ENCODE results near the gene C1orf146.

C1orf146 gene

DNA sequence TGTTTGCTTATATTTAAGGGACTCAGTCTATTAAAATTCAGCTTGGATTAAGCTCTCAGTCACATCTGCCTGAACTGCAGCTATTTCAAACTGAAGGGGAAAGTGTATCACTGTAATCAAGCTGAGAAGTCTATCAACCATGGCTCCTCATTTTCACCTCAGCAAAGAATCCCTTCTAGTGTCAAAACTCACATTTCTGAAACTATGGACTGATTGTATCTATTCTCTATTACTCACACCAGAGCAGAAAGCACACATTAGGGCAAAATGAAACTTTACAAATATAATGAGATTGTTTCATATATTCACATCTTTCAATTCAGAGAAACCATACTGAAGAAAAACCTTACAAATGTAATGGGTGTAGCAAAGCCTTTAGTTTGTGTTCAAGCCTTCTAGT is 14.6 kb upstream of the C1orf146 start:
- no peaks in the 10 kb centered on the region for H3K27me3 ChIP-seq
- TF ChIP-seq, protein P1, sequence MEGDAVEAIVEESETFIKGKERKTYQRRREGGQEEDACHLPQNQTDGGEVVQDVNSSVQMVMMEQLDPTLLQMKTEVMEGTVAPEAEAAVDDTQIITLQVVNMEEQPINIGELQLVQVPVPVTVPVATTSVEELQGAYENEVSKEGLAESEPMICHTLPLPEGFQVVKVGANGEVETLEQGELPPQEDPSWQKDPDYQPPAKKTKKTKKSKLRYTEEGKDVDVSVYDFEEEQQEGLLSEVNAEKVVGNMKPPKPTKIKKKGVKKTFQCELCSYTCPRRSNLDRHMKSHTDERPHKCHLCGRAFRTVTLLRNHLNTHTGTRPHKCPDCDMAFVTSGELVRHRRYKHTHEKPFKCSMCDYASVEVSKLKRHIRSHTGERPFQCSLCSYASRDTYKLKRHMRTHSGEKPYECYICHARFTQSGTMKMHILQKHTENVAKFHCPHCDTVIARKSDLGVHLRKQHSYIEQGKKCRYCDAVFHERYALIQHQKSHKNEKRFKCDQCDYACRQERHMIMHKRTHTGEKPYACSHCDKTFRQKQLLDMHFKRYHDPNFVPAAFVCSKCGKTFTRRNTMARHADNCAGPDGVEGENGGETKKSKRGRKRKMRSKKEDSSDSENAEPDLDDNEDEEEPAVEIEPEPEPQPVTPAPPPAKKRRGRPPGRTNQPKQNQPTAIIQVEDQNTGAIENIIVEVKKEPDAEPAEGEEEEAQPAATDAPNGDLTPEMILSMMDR (IDR thresholded peaks at IDR 0.05): no peak

DNA sequence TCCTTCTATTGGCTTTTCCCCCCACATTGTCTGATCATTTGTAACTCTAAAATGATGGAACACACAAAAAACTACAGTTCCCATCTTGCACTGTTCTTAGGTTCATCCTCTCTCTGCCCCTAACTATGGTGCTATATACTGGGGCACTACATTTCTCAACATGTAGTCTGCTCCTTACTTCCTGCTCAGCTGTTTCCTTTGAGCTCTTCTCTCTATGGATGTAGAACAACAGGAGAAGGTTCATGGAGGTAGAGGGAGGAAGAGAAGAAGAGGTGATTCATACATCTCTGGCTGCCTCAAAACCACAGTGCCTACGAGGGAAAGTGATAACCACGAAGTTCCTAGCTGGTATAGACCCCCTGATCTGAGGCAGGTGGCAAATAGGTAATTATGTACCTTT is 7.0 kb upstream of the C1orf146 start:
- Histone ChIP-seq H3K4me3 (ENCODE audit: low read depth in 1 of 2, low read length in 1 of 2) (no peak overlapping the region), H3K27me3 (no peaks in the 10 kb centered on the region), H3K4me1 (ENCODE audit: control insufficient read depth in 1 of 2, insufficient read depth in 1 of 2, low read depth in 1 of 2, low read length in 1 of 2) (no peaks in the 10 kb centered on the region), H3K27ac (no peak overlapping the region), H3K36me3 (no peaks in the 10 kb centered on the region), H3K9me3 (no peaks in the 10 kb centered on the region)
- TF ChIP-seq, protein P1 (IDR thresholded peaks at IDR 0.05): no peak

More for the DNA sequence above, 14.6 kb upstream of the C1orf146 start:
- H3K4me3 ChIP-seq (ENCODE audit: low read depth in 1 of 2, low read length in 1 of 2): no peak overlapping the region
- no peaks in the 10 kb centered on the region for H3K36me3 ChIP-seq
- H3K27ac ChIP-seq: no peak overlapping the region
- peaks cover 3 to 7% of the 10 kb centered on the region in 2 experiments for H3K4me1 ChIP-seq (ENCODE audit: control insufficient read depth in 1 of 2, insufficient read depth in 1 of 2, low read depth in 1 of 2, low read length in 1 of 2)
- no peaks in the 10 kb centered on the region for H3K9me3 ChIP-seq

DNA sequence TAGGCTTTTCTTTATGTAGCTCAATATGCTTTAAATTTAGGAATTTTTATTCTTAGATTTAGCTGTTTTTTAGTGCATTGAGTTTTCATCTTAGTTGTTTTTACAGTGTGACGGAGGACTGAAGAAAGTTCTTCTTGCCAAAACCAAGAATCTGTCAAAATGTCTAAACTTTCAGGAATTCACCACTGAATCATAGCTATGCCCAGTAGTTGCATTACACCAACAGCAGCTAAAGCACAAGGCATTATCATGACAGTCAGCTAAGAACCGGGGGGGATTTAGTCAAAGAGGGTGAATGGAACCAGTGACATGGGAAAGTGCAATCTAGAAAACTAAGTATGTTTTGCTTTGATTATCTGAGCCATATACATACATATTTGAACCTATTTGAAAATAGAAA is 6.5 kb upstream of the C1orf146 start:
- TF ChIP-seq, protein P1 (IDR thresholded peaks at IDR 0.05): no peak
- H3K4me3 ChIP-seq (ENCODE audit: low read depth in 1 of 2, low read length in 1 of 2): no peak overlapping the region
- H3K27me3 ChIP-seq: no peaks in the 10 kb centered on the region
- no peaks in the 10 kb centered on the region for H3K9me3 ChIP-seq
- no peak overlapping the region for H3K27ac ChIP-seq
- no peaks in the 10 kb centered on the region for H3K36me3 ChIP-seq
- H3K4me1 ChIP-seq (ENCODE audit: control insufficient read depth in 1 of 2, insufficient read depth in 1 of 2, low read depth in 1 of 2, low read length in 1 of 2): no peaks in the 10 kb centered on the region

DNA sequence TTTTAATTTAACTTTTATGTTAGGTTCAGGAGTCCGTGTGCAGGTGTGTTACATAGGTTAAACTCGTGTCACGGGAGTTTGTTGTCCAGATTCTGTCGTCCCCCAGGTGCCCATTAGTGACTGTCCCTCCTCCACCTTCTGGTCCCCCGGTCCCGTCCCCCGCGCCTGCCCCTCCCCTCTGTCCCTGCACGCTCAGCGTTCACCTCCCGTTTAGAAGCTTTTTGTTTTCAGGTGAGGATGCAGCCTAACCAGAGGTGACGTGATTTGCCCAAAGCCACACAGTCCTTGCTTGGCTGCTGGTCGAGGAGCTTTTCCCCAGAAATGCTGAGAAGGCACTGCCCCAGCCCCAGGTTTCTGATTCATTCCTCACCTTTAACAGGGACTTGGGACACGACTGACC is 844 bp downstream of the C1orf146 start:
- Histone ChIP-seq H3K9me3 (no peaks in the 10 kb centered on the region), H3K4me1 (ENCODE audit: control insufficient read depth in 1 of 2, insufficient read depth in 1 of 2, low read depth in 1 of 2, low read length in 1 of 2) (no peaks in the 10 kb centered on the region), H3K36me3 (no peaks in the 10 kb centered on the region), H3K27ac (no peak overlapping the region), H3K4me3 (ENCODE audit: low read depth in 1 of 2, low read length in 1 of 2) (no peak overlapping the region), H3K27me3 (no peaks in the 10 kb centered on the region)
- TF ChIP-seq, protein P1 (IDR thresholded peaks at IDR 0.05): no peak

DNA sequence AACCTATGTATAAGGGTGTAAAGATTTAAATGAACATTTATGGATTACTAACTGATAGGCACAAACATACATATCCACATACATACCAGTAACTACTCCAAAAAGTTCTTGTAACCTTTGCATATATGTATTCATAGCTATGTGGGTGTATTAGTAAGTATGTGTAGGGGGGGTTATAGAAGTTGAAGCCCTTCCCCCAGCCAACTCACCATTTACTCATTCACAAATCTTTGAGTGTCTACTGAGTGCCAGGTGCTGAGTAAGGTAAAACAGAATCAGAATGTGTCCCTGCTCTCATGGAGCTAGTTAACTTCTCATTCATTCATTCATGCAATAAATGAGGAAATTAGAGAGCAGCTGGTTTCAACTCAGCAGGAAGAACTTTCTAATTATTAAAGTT is 1.3 kb downstream of the C1orf146 start:
- Histone ChIP-seq H3K27me3 (no peaks in the 10 kb centered on the region), H3K27ac (no peak overlapping the region), H3K9me3 (no peaks in the 10 kb centered on the region), H3K36me3 (no peaks in the 10 kb centered on the region), H3K4me1 (ENCODE audit: control insufficient read depth in 1 of 2, insufficient read depth in 1 of 2, low read depth in 1 of 2, low read length in 1 of 2) (no peaks in the 10 kb centered on the region), H3K4me3 (ENCODE audit: low read depth in 1 of 2, low read length in 1 of 2) (no peak overlapping the region)
- TF ChIP-seq, protein P1 (IDR thresholded peaks at IDR 0.05): no peak

DNA sequence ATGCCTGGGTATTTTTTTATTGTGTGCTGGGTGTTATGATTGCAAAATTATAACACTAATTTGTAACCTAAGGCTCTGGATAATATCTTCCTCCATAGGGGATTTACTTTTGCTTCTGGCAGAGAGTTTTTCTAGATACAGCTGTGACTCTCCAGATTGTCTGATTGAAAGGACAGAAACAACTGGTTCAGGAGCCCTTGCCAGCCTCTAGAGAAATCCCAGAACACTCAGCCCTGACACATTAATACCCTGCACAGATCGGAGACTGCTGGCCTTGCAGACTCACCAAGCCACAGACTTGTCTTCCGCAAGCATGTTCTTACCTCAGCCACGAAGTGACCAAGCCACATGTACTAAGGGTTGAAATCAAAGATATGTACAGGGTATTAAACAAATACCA is 10.7 kb downstream of the C1orf146 start:
- no peak overlapping the region for H3K4me3 ChIP-seq (ENCODE audit: low read depth in 1 of 2, low read length in 1 of 2)
- H3K27ac ChIP-seq: no peak overlapping the region
- H3K4me1 ChIP-seq (ENCODE audit: control insufficient read depth in 1 of 2, insufficient read depth in 1 of 2, low read depth in 1 of 2, low read length in 1 of 2): no peaks in the 10 kb centered on the region
- no peaks in the 10 kb centered on the region for H3K9me3 ChIP-seq
- H3K27me3 ChIP-seq: no peaks in the 10 kb centered on the region
- TF ChIP-seq, protein P1 (IDR thresholded peaks at IDR 0.05): no peak
- no peaks in the 10 kb centered on the region for H3K36me3 ChIP-seq
